ENCODE data around the gene GZMM. TPM values are rescaled to one million over a fixed set of nuclear protein-coding genes. Genes with fewer than 3 reads are reported as not detected.

The GZMM gene
- total and polyA plus RNA-seq, 2 of the 13 experiments (the other 11 are each of a cell fraction or from before 2014, with no cell fraction given), result 0.07 TPM; not detected in 1

- TF ChIP-seq HOXD1 (CRISPR knock-in tag; IDR thresholded peaks at IDR 0.05), result peak; percentile 80
- TF ChIP-seq ISL2 (CRISPR knock-in tag; IDR thresholded peaks at IDR 0.05), result peak; percentile 69
- 0 out of 2 replicates have a peak, but pooled peaks have one; percentile 37 for TF ChIP-seq BCL6 (CRISPR knock-in tag; IDR thresholded peaks at IDR 0.05)
- TF ChIP-seq DMTF1 (CRISPR knock-in tag; IDR thresholded peaks at IDR 0.05), result no peak
- TF ChIP-seq, protein P1, sequence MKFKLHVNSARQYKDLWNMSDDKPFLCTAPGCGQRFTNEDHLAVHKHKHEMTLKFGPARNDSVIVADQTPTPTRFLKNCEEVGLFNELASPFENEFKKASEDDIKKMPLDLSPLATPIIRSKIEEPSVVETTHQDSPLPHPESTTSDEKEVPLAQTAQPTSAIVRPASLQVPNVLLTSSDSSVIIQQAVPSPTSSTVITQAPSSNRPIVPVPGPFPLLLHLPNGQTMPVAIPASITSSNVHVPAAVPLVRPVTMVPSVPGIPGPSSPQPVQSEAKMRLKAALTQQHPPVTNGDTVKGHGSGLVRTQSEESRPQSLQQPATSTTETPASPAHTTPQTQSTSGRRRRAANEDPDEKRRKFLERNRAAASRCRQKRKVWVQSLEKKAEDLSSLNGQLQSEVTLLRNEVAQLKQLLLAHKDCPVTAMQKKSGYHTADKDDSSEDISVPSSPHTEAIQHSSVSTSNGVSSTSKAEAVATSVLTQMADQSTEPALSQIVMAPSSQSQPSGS (CRISPR knock-in tag; IDR thresholded peaks at IDR 0.05), result no peak
- no peak for TF ChIP-seq GFI1 (CRISPR knock-in tag; IDR thresholded peaks at IDR 0.05; ENCODE audit: borderline replicate concordance)
- no peak for TF ChIP-seq ZNF24 (IDR thresholded peaks at IDR 0.05)
- no peak for TF ChIP-seq SOX13 (IDR thresholded peaks at IDR 0.05)
- 0 out of 4 replicates have a peak, but pooled peaks of 1 of the 2 experiments have one; percentile 29 for TF ChIP-seq SOX13 (CRISPR knock-in tag; conservative IDR thresholded peaks at IDR 0.05 in 1 of 2, IDR thresholded peaks at IDR 0.05 in 1 of 2)
- no peak for TF ChIP-seq FOXJ3 (CRISPR knock-in tag; IDR thresholded peaks at IDR 0.05; ENCODE audit: borderline replicate concordance)
- TF ChIP-seq PLRG1 (conservative IDR thresholded peaks at IDR 0.05), result no peak
- TF ChIP-seq TMF1 (CRISPR knock-in tag; IDR thresholded peaks at IDR 0.05; ENCODE audit: low read depth), result peak; percentile 71; the same call in 1 of the 2 replicates
- TF ChIP-seq NCOA5 (CRISPR knock-in tag; IDR thresholded peaks at IDR 0.05), result no peak
- TF ChIP-seq NCOA1 (CRISPR knock-in tag; IDR thresholded peaks at IDR 0.05), result no peak
- no peak for TF ChIP-seq ZNF703 (CRISPR knock-in tag; IDR thresholded peaks at IDR 0.05; ENCODE audit: borderline replicate concordance)
- TF ChIP-seq, protein P2, sequence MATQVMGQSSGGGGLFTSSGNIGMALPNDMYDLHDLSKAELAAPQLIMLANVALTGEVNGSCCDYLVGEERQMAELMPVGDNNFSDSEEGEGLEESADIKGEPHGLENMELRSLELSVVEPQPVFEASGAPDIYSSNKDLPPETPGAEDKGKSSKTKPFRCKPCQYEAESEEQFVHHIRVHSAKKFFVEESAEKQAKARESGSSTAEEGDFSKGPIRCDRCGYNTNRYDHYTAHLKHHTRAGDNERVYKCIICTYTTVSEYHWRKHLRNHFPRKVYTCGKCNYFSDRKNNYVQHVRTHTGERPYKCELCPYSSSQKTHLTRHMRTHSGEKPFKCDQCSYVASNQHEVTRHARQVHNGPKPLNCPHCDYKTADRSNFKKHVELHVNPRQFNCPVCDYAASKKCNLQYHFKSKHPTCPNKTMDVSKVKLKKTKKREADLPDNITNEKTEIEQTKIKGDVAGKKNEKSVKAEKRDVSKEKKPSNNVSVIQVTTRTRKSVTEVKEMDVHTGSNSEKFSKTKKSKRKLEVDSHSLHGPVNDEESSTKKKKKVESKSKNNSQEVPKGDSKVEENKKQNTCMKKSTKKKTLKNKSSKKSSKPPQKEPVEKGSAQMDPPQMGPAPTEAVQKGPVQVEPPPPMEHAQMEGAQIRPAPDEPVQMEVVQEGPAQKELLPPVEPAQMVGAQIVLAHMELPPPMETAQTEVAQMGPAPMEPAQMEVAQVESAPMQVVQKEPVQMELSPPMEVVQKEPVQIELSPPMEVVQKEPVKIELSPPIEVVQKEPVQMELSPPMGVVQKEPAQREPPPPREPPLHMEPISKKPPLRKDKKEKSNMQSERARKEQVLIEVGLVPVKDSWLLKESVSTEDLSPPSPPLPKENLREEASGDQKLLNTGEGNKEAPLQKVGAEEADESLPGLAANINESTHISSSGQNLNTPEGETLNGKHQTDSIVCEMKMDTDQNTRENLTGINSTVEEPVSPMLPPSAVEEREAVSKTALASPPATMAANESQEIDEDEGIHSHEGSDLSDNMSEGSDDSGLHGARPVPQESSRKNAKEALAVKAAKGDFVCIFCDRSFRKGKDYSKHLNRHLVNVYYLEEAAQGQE (IDR thresholded peaks at IDR 0.05; ENCODE audit: borderline replicate concordance in 1 of 2, low read depth in 1 of 2, low read length in 2 of 2), result peak in 1 of 2 experiments; percentile 97
- TF ChIP-seq KDM3A (CRISPR knock-in tag; IDR thresholded peaks at IDR 0.05; ENCODE audit: low read depth), result no peak
- no peak for TF ChIP-seq TRIM24 (CRISPR knock-in tag; IDR thresholded peaks at IDR 0.05)
- TF ChIP-seq EHMT2 (IDR thresholded peaks at IDR 0.05; ENCODE audit: borderline replicate concordance, low read depth, low read length), result peak; percentile 85
- no peak for TF ChIP-seq ZNF850 (CRISPR knock-in tag; conservative IDR thresholded peaks at IDR 0.05)
- no peak; the same call in 1 of the 2 replicates for TF ChIP-seq NAIF1 (CRISPR knock-in tag; IDR thresholded peaks at IDR 0.05; ENCODE audit: borderline replicate concordance)
- TF ChIP-seq ZKSCAN5 (CRISPR knock-in tag; IDR thresholded peaks at IDR 0.05), result no peak
- TF ChIP-seq, protein P3, sequence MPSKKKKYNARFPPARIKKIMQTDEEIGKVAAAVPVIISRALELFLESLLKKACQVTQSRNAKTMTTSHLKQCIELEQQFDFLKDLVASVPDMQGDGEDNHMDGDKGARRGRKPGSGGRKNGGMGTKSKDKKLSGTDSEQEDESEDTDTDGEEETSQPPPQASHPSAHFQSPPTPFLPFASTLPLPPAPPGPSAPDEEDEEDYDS (CRISPR knock-in tag; IDR thresholded peaks at IDR 0.05), result no peak
Measured at GRCh38 chr19:591099-591958, 47.5 kb downstream of the GZMM start (continued).

Measured in HepG2 (cell line).